IPS DF 19.7 (cell line): Measurements from ENCODE around the gene IFT57.

Source experiments
- DNase-seq: peaks from one replicate; pipeline ENCODE4 v3.0.0-alpha.2; 2013; ENCODE audit warnings: low read depth, low spot score

Gene IFT57

GRCh38 chr3:108219336-108219735 lies 2.9 kb downstream of the IFT57 start:
- no peak for DNase-seq

- DNase-seq: no peak
Measured at GRCh38 chr3:108218811-108219210, 3.4 kb downstream of the IFT57 start.

GRCh38 chr3:108215871-108216270 lies 6.4 kb downstream of the IFT57 start:
- DNase-seq: no peak

- DNase-seq: no peak
Measured at GRCh38 chr3:108209579-108209978, 12.6 kb downstream of the IFT57 start.

- DNase-seq: no peak
Measured at GRCh38 chr3:108208831-108209230, 13.4 kb downstream of the IFT57 start.

- DNase-seq: no peak
Measured at GRCh38 chr3:108202834-108203233, 19.4 kb downstream of the IFT57 start.

- DNase-seq: no peak
Measured at GRCh38 chr3:108202080-108202479, 20.1 kb downstream of the IFT57 start.

- no peak for DNase-seq
Measured at GRCh38 chr3:108201258-108201657, 21.0 kb downstream of the IFT57 start.

- no peak for DNase-seq
Measured at GRCh38 chr3:108200578-108200977, 21.6 kb downstream of the IFT57 start.

GRCh38 chr3:108200024-108200423 lies 22.2 kb downstream of the IFT57 start:
- DNase-seq: no peak

- DNase-seq: no peak
Measured at GRCh38 chr3:108191394-108191793, 30.8 kb downstream of the IFT57 start.

GRCh38 chr3:108190346-108190745 lies 31.9 kb downstream of the IFT57 start:
- DNase-seq: no peak

GRCh38 chr3:108189440-108189839 lies 32.8 kb downstream of the IFT57 start:
- no peak for DNase-seq

- DNase-seq: no peak
Measured at GRCh38 chr3:108185536-108185935, 36.7 kb downstream of the IFT57 start.

GRCh38 chr3:108184824-108185223 lies 37.4 kb downstream of the IFT57 start:
- DNase-seq: no peak

- no peak for DNase-seq
Measured at GRCh38 chr3:108183971-108184370, 38.3 kb downstream of the IFT57 start.

- no peak for DNase-seq
Measured at GRCh38 chr3:108183181-108183580, 39.0 kb downstream of the IFT57 start.

GRCh38 chr3:108182339-108182738 lies 39.9 kb downstream of the IFT57 start:
- no peak for DNase-seq

- no peak for DNase-seq
Measured at GRCh38 chr3:108181172-108181571, 41.1 kb downstream of the IFT57 start.

- DNase-seq: no peak
Measured at GRCh38 chr3:108180194-108180593, 42.0 kb downstream of the IFT57 start.

- no peak for DNase-seq
Measured at GRCh38 chr3:108178676-108179075, 43.5 kb downstream of the IFT57 start.

- DNase-seq: no peak
Measured at GRCh38 chr3:108177536-108177935, 44.7 kb downstream of the IFT57 start.

- DNase-seq: no peak
Measured at GRCh38 chr3:108175352-108175751, 46.9 kb downstream of the IFT57 start.

GRCh38 chr3:108171106-108171505 lies 51.1 kb downstream of the IFT57 start:
- no peak for DNase-seq

GRCh38 chr3:108164391-108164790 lies 57.8 kb downstream of the IFT57 start:
- DNase-seq: no peak
